Measurements from ENCODE around the gene ITGB2.

GRCh38 chr21:44965251-44966022, 44.7 kb upstream of the ITGB2 start:
- TF ChIP-seq CTCF (IDR thresholded peaks at IDR 0.05): no peak
- TF ChIP-seq POLR2A (IDR thresholded peaks at IDR 0.05): no peak
